Skin of body (tissue), 2 donors: ENCODE measurements around the gene MSRB1. TPM values are rescaled to one million over a fixed set of nuclear protein-coding genes. Genes with fewer than 3 reads are reported as not detected.
"Not testable (repeated sequence)": the region's sequence is repeated elsewhere in the genome, so short reads cannot be mapped to it uniquely, and the experiment has no call there.

Experiments
- DNase-seq: peaks from one replicate; lab custom pipeline; 2025; lab: John Stamatoyannopoulos, UW
- total RNA-seq: library from RNA; depleted of rRNA; stranded (reverse); fragments of >200 nt; gene quantifications from one replicate; pipeline ENCODE4 v1.2.3, GENCODE V29; 2014

MSRB1 gene
- total RNA-seq, 1 donor from 2014 or later, result 9.2 TPM

GRCh38 chr16:1962161-1963153 is 19.5 kb upstream of the MSRB1 start:
- DNase-seq, result not testable (repeated sequence)

GRCh38 chr16:1961651-1962067 is 18.7 kb upstream of the MSRB1 start:
- DNase-seq, result no peak

- DNase-seq, result no peak
These were observed 17.9 kb upstream of the MSRB1 start for GRCh38 chr16:1960665-1961630.

GRCh38 chr16:1959269-1960039 is 16.5 kb upstream of the MSRB1 start, which contains the start of gene NDUFB10:
Gene NDUFB10 (plus strand): TSS chr16:1959538. CDS start chr16:1959625, 87 bp downstream.
- peak; percentile 74 for DNase-seq

- no peak for DNase-seq
These were observed 15.8 kb upstream of the MSRB1 start for GRCh38 chr16:1958715-1959268.

GRCh38 chr16:1958143-1958491 is 15.1 kb upstream of the MSRB1 start:
- not testable (repeated sequence) for DNase-seq

GRCh38 chr16:1957434-1958142 is 14.6 kb upstream of the MSRB1 start:
- not testable (repeated sequence) for DNase-seq

- DNase-seq, result no peak
These were observed 10.7 kb upstream of the MSRB1 start for GRCh38 chr16:1953734-1954133.

GRCh38 chr16:1950559-1950958 is 7.6 kb upstream of the MSRB1 start:
- no peak for DNase-seq

GRCh38 chr16:1950047-1950446 is 7.0 kb upstream of the MSRB1 start:
- no peak for DNase-seq

GRCh38 chr16:1949507-1949906 is 6.5 kb upstream of the MSRB1 start:
- DNase-seq, result no peak

- DNase-seq, result no peak
These were observed 4.3 kb upstream of the MSRB1 start for GRCh38 chr16:1947369-1947670.

GRCh38 chr16:1946495-1947368 is 3.7 kb upstream of the MSRB1 start:
- no peak for DNase-seq

- no peak for DNase-seq
These were observed 2.8 kb upstream of the MSRB1 start for GRCh38 chr16:1945559-1946391.

- DNase-seq, result no peak
These were observed 1.7 kb upstream of the MSRB1 start for GRCh38 chr16:1944612-1945199.

- DNase-seq, result no peak
These were observed 771 bp downstream of the MSRB1 start for GRCh38 chr16:1942047-1942809.
